Astrocyte (in vitro differentiated cells and primary cell): ENCODE results near the gene SLC39A2. TPM values are rescaled to one million over a fixed set of nuclear protein-coding genes. Genes with fewer than 3 reads are reported as not detected.

Experiments
- DNase-seq: peaks from one replicate; pipeline ENCODE4 v3.0.0-alpha.2; 2010; ENCODE audit warnings: low read depth
- FAIRE-seq: peaks from 2 replicates; lab custom pipeline; 2011; peaks lifted over from hg19 to GRCh38; lab: Jason Lieb, UNC
- H2AFZ ChIP-seq: 2 replicates; pipeline ENCODE4 v1.6.0; 2012; ENCODE audit warnings: low read depth, low read length, inconsistent platforms
- H3K27ac ChIP-seq: 2 replicates; pipeline ENCODE4 v1.5.1; 2011; ENCODE audit warnings: low read depth, low read length, inconsistent platforms
- H3K27me3 ChIP-seq: 2 replicates; pipeline ENCODE4 v1.6.0; 2011; ENCODE audit warnings: low read length, inconsistent platforms; ENCODE audit not compliant: insufficient read depth
- H3K36me3 ChIP-seq: 2 replicates; pipeline ENCODE4 v1.5.1; 2011; ENCODE audit warnings: low read length, inconsistent platforms; ENCODE audit not compliant: insufficient read depth
- H3K4me1 ChIP-seq: 2 replicates; pipeline ENCODE4 v1.5.1; 2011; ENCODE audit warnings: low read length, inconsistent platforms; ENCODE audit not compliant: insufficient read depth
- H3K4me2 ChIP-seq: 2 replicates; pipeline ENCODE4 v1.6.0; 2012; ENCODE audit warnings: low read length, inconsistent platforms
- H3K4me3 ChIP-seq: 2 replicates; pipeline ENCODE4 v1.5.1; 2011; ENCODE audit warnings: low read depth, mild to moderate bottlenecking, low read length, inconsistent platforms; ENCODE audit not compliant: insufficient read depth
- H3K79me2 ChIP-seq: 2 replicates; pipeline ENCODE4 v1.6.0; 2012; ENCODE audit warnings: mild to moderate bottlenecking, low read length, inconsistent platforms; ENCODE audit not compliant: insufficient read depth
- H3K9ac ChIP-seq: 2 replicates; pipeline ENCODE4 v1.6.0; 2012; ENCODE audit warnings: mild to moderate bottlenecking, low read length, inconsistent platforms
- H3K9me3 ChIP-seq: 2 replicates; pipeline ENCODE4 v1.5.1; 2012; ENCODE audit warnings: low read depth, mild to moderate bottlenecking, low read length, inconsistent platforms; ENCODE audit not compliant: insufficient read depth
- H4K20me1 ChIP-seq: 2 replicates; pipeline ENCODE4 v1.6.0; 2012; ENCODE audit warnings: low read length, inconsistent platforms; ENCODE audit not compliant: insufficient read depth
- H3K27ac Mint-ChIP-seq: one replicate; pipeline ENCODE4 v1.8.0; 2021; ENCODE audit warnings: mild to moderate bottlenecking, mixed read lengths; ENCODE audit not compliant: unreplicated experiment
- H3K27me3 Mint-ChIP-seq: one replicate; pipeline ENCODE4 v1.8.0; 2021; ENCODE audit warnings: low read depth, mixed read lengths; ENCODE audit not compliant: unreplicated experiment
- H3K36me3 Mint-ChIP-seq: one replicate; pipeline ENCODE4 v1.8.0; 2021; ENCODE audit warnings: low read depth, mixed read lengths; ENCODE audit not compliant: unreplicated experiment
- H3K4me1 Mint-ChIP-seq: one replicate; pipeline ENCODE4 v1.8.0; 2021; ENCODE audit warnings: low read depth, mixed read lengths; ENCODE audit not compliant: unreplicated experiment
- H3K4me3 Mint-ChIP-seq: one replicate; pipeline ENCODE4 v1.8.0; 2021; ENCODE audit warnings: mild to moderate bottlenecking, moderate library complexity, mixed read lengths; ENCODE audit not compliant: unreplicated experiment
- H3K9me3 Mint-ChIP-seq: one replicate; pipeline ENCODE4 v1.8.0; 2021; ENCODE audit warnings: mild to moderate bottlenecking, mixed read lengths; ENCODE audit not compliant: unreplicated experiment
- CTCF ChIP-seq: IDR thresholded peaks from 2 replicates; pipeline ENCODE4 v1.5.1; 2011; ENCODE audit warnings: low read depth, mild to moderate bottlenecking, inconsistent platforms, low read length, moderate library complexity; ENCODE audit not compliant: insufficient read depth
- EZH2 ChIP-seq: IDR thresholded peaks from 2 replicates; pipeline ENCODE4 v1.6.1; 2012; ENCODE audit warnings: mild to moderate bottlenecking, low read length, inconsistent platforms; ENCODE audit not compliant: insufficient read depth
- total RNA-seq: library from RNA; stranded (reverse); gene quantifications from 2 replicates; pipeline ENCODE4 v1.2.1, GENCODE V29; 2021

Gene SLC39A2
- total RNA-seq, 1 donor from 2014 or later: 0.30 TPM

- Histone ChIP-seq H3K27me3 (peaks cover 10% of the 10 kb centered on the region), H3K4me3 (no peak within 1 kb of the TSS), H3K9me3 (no peaks in the 10 kb centered on the region), H3K4me2 (no peak within 1 kb of the TSS), H4K20me1 (no peaks in the 10 kb centered on the region), H3K79me2 (no peaks in the 10 kb centered on the region), H3K36me3 (no peaks in the 10 kb centered on the region), H3K27ac (no peak within 1 kb of the TSS), H3K9ac (no peak within 1 kb of the TSS), H2AFZ (no peak within 1 kb of the TSS), H3K4me1 (no peaks in the 10 kb centered on the region)
- Mint-ChIP-seq H3K36me3 (peaks cover 2% of the 10 kb centered on the region), H3K4me1 (peaks cover 36% of the 10 kb centered on the region), H3K4me3 (peak within 1 kb of the TSS; percentile 17), H3K27me3 (peaks cover 19% of the 10 kb centered on the region), H3K27ac (no peak within 1 kb of the TSS), H3K9me3 (peaks cover 6% of the 10 kb centered on the region)
- no peak for TF ChIP-seq EZH2
- TF ChIP-seq CTCF: no peak
- FAIRE-seq (no peak), DNase-seq (peak; percentile 42)
Measured at GRCh38 chr14:21041676-21042433, 42.8 kb downstream of the SLC39A2 start, which contains the start of gene RNASE7. Gene RNASE7 (plus strand): TSS chr14:21042362. CDS start chr14:21042993, 631 bp downstream.

GRCh38 chr14:21042918-21043317 lies 43.8 kb downstream of the SLC39A2 start:
- H3K27ac ChIP-seq: no peak overlapping the region
- no peak overlapping the region for H2AFZ ChIP-seq
- H3K9ac ChIP-seq: no peak overlapping the region
- no peak overlapping the region for H3K4me3 ChIP-seq
- no peaks in the 10 kb centered on the region for H3K9me3 ChIP-seq
- FAIRE-seq: no peak
- peaks cover 18% of the 10 kb centered on the region for H3K27me3 Mint-ChIP-seq
- H3K27ac Mint-ChIP-seq: no peak overlapping the region
- no peak for DNase-seq
- H4K20me1 ChIP-seq: no peaks in the 10 kb centered on the region
- no peaks in the 10 kb centered on the region for H3K4me1 ChIP-seq
- no peaks in the 10 kb centered on the region for H3K36me3 ChIP-seq
- TF ChIP-seq EZH2 (no peak), CTCF (no peak)
- no peaks in the 10 kb centered on the region for H3K79me2 ChIP-seq
- peaks cover 10% of the 10 kb centered on the region for H3K27me3 ChIP-seq
- no peak overlapping the region for H3K4me2 ChIP-seq
- no peak overlapping the region for H3K4me3 Mint-ChIP-seq
- peaks cover 6% of the 10 kb centered on the region for H3K9me3 Mint-ChIP-seq
- peaks cover 2% of the 10 kb centered on the region for H3K36me3 Mint-ChIP-seq
- H3K4me1 Mint-ChIP-seq: peaks cover 35% of the 10 kb centered on the region

GRCh38 chr14:21043387-21043973 lies 44.4 kb downstream of the SLC39A2 start:
- Histone ChIP-seq H3K4me1 (no peaks in the 10 kb centered on the region), H3K27me3 (peaks cover 10% of the 10 kb centered on the region), H3K9me3 (no peaks in the 10 kb centered on the region), H3K4me3 (no peak overlapping the region), H4K20me1 (no peaks in the 10 kb centered on the region), H2AFZ (no peak overlapping the region), H3K79me2 (no peaks in the 10 kb centered on the region), H3K36me3 (no peaks in the 10 kb centered on the region), H3K27ac (no peak overlapping the region), H3K4me2 (no peak overlapping the region), H3K9ac (no peak overlapping the region)
- DNase-seq: no peak
- no peak overlapping the region for H3K4me3 Mint-ChIP-seq
- H3K36me3 Mint-ChIP-seq: peaks cover 2% of the 10 kb centered on the region
- H3K27me3 Mint-ChIP-seq: peaks cover 18% of the 10 kb centered on the region
- no peak overlapping the region for H3K27ac Mint-ChIP-seq
- no peak for FAIRE-seq
- peaks cover 6% of the 10 kb centered on the region for H3K9me3 Mint-ChIP-seq
- peaks cover 36% of the 10 kb centered on the region for H3K4me1 Mint-ChIP-seq
- TF ChIP-seq CTCF (no peak), EZH2 (no peak)
